SU-DHL-6 (cell line): Measurements from ENCODE around the gene KDM2B.

Experiments used
- H2AFZ ChIP-seq: fragments of 200-600 bp; sonication (generic); 2 replicates; pipeline ENCODE4 v1.6.1; 2014; ENCODE audit warnings: low read depth, mild to moderate bottlenecking, moderate library complexity, mixed read lengths, antibody characterized with exemption, low read length; ENCODE audit not compliant: severe bottlenecking
- H3F3A ChIP-seq: fragments of 200-600 bp; shearing (Covaris generic); 2 replicates; pipeline ENCODE4 v1.6.0; 2016; ENCODE audit warnings: antibody characterized with exemption, mild to moderate bottlenecking; ENCODE audit not compliant: insufficient read depth
- H3K27ac ChIP-seq: fragments of 200-600 bp; sonication (generic); 2 replicates; pipeline ENCODE4 v1.5.1; 2016; ENCODE audit warnings: low read depth, mild to moderate bottlenecking, low read length, moderate library complexity, mixed read lengths
- H3K27me3 ChIP-seq: fragments of 200-600 bp; sonication (generic), shearing (Covaris generic); 2 replicates; pipeline ENCODE4 v1.6.0; 2014; ENCODE audit warnings: mild to moderate bottlenecking, low read length
- H3K36me3 ChIP-seq: fragments of 200-600 bp; sonication (generic); 2 replicates; pipeline ENCODE4 v1.6.1; 2014; ENCODE audit warnings: mild to moderate bottlenecking, low read length, mixed read lengths
- H3K4me2 ChIP-seq: fragments of 300-600, 200-600 bp; shearing (Covaris generic), sonication (generic); 2 replicates; pipeline ENCODE4 v1.6.0; 2014; ENCODE audit warnings: low read length, low read depth, mild to moderate bottlenecking; ENCODE audit not compliant: poor library complexity, severe bottlenecking
- H3K4me3 ChIP-seq: fragments of 200-600 bp; sonication (generic); 2 replicates; pipeline ENCODE4 v1.5.1; 2014; ENCODE audit warnings: antibody characterized with exemption, low read length, mild to moderate bottlenecking, mixed read lengths; ENCODE audit not compliant: insufficient read depth, poor library complexity, severe bottlenecking
- H3K79me2 ChIP-seq: fragments of 200-600 bp; sonication (generic); 2 replicates; pipeline ENCODE4 v1.6.1; 2014; ENCODE audit warnings: mild to moderate bottlenecking, low read length, moderate library complexity; ENCODE audit not compliant: insufficient read depth
- H3K9ac ChIP-seq: fragments of 200-600 bp; sonication (generic); 2 replicates; pipeline ENCODE4 v1.7.0; 2014; ENCODE audit warnings: mild to moderate bottlenecking, low read length
- H3K9me2 ChIP-seq: fragments of 200-600 bp; sonication (generic); replicated peaks from 2 replicates; pipeline ENCODE4 v1.6.1; 2014; ENCODE audit warnings: low read length; ENCODE audit not compliant: insufficient read depth
- H3K9me3 ChIP-seq: fragments of 200-600 bp; sonication (generic); 2 replicates; pipeline ENCODE4 v1.6.1; 2014; ENCODE audit warnings: low read length, mixed read lengths; ENCODE audit not compliant: insufficient read depth
- H4K20me1 ChIP-seq: fragments of 200-600 bp; sonication (generic); 2 replicates; pipeline ENCODE4 v1.6.1; 2014; ENCODE audit warnings: low read depth, mild to moderate bottlenecking, antibody characterized with exemption, low read length, moderate library complexity, mixed read lengths
- CTCF ChIP-seq: fragments of 200-600 bp; sonication (generic); IDR thresholded peaks from one replicate; pipeline ENCODE4 v1.5.1; 2017; ENCODE audit warnings: antibody characterized with exemption, mild to moderate bottlenecking, low read length, moderate library complexity; ENCODE audit not compliant: insufficient read depth, poor library complexity, severe bottlenecking
- EZH2phosphoT487 ChIP-seq: fragments of 200-600 bp; sonication (generic), shearing (Covaris generic); conservative IDR thresholded peaks from 2 replicates; pipeline ENCODE4 v1.6.1; 2018; ENCODE audit warnings: mild to moderate bottlenecking, antibody characterized with exemption, low read length, moderate library complexity, mixed read lengths

The KDM2B gene

GRCh38 chr12:121603581-121603980 is 22.8 kb upstream of the KDM2B start:
- TF ChIP-seq EZH2phosphoT487 (no peak), CTCF (no peak)
- no peaks in the 10 kb centered on the region for H4K20me1 ChIP-seq
- no peaks in the 10 kb centered on the region for H3K79me2 ChIP-seq
- H3K27ac ChIP-seq: no peak overlapping the region
- no peaks in the 10 kb centered on the region for H3K36me3 ChIP-seq
- no peak overlapping the region for H3K4me3 ChIP-seq
- no peaks in the 10 kb centered on the region for H3K9me3 ChIP-seq
- no peaks in the 10 kb centered on the region for H3K27me3 ChIP-seq
- H2AFZ ChIP-seq: no peak overlapping the region
- H3K9me2 ChIP-seq: no peaks in the 10 kb centered on the region
- no peaks in the 10 kb centered on the region for H3F3A ChIP-seq
- no peak overlapping the region for H3K4me2 ChIP-seq
- no peak overlapping the region for H3K9ac ChIP-seq

GRCh38 chr12:121602766-121603165 is 21.9 kb upstream of the KDM2B start:
- no peaks in the 10 kb centered on the region for H3K27me3 ChIP-seq
- H3K79me2 ChIP-seq: no peaks in the 10 kb centered on the region
- no peaks in the 10 kb centered on the region for H3K36me3 ChIP-seq
- TF ChIP-seq CTCF: no peak
- no peak for TF ChIP-seq EZH2phosphoT487
- no peak overlapping the region for H3K27ac ChIP-seq
- no peak overlapping the region for H2AFZ ChIP-seq
- no peak overlapping the region for H3K4me2 ChIP-seq
- no peak overlapping the region for H3K4me3 ChIP-seq
- H3K9me3 ChIP-seq: no peaks in the 10 kb centered on the region
- no peak overlapping the region for H3K9ac ChIP-seq
- H3F3A ChIP-seq: no peaks in the 10 kb centered on the region
- no peaks in the 10 kb centered on the region for H4K20me1 ChIP-seq
- H3K9me2 ChIP-seq: no peaks in the 10 kb centered on the region

- H3F3A ChIP-seq: no peaks in the 10 kb centered on the region
- H3K4me3 ChIP-seq: no peak overlapping the region
- no peaks in the 10 kb centered on the region for H4K20me1 ChIP-seq
- no peaks in the 10 kb centered on the region for H3K9me3 ChIP-seq
- H3K27me3 ChIP-seq: no peaks in the 10 kb centered on the region
- H3K9ac ChIP-seq: no peak overlapping the region
- TF ChIP-seq EZH2phosphoT487: no peak
- TF ChIP-seq CTCF: no peak
- no peaks in the 10 kb centered on the region for H3K9me2 ChIP-seq
- no peaks in the 10 kb centered on the region for H3K79me2 ChIP-seq
- no peak overlapping the region for H3K4me2 ChIP-seq
- H3K27ac ChIP-seq: no peak overlapping the region
- H3K36me3 ChIP-seq: no peaks in the 10 kb centered on the region
- no peak overlapping the region for H2AFZ ChIP-seq
These were observed 20.0 kb upstream of the KDM2B start for GRCh38 chr12:121600702-121601336.
